H9 (cell line): ENCODE results near the gene PGRMC1. TPM values are rescaled to one million over a fixed set of nuclear protein-coding genes. Genes with fewer than 3 reads are reported as not detected.

ENCODE experiments used
- DNase-seq: peaks from one replicate; pipeline ENCODE4 v3.0.0-alpha.2; 2017
- H2AFZ ChIP-seq: one replicate; pipeline ENCODE4 v1.6.1; 2013; ENCODE audit warnings: mild to moderate bottlenecking, low read length, control low read depth, moderate library complexity
- H2AK5ac ChIP-seq: 2 replicates; pipeline ENCODE4 v1.6.1; 2013; ENCODE audit warnings: low read length, control low read depth, mixed read lengths; ENCODE audit not compliant: insufficient read length
- H2BK120ac ChIP-seq: one replicate; pipeline ENCODE4 v1.6.1; 2013; ENCODE audit warnings: low read depth, mild to moderate bottlenecking, low read length, control low read depth, inconsistent platforms; ENCODE audit not compliant: poor library complexity, severe bottlenecking
- H2BK12ac ChIP-seq: 2 replicates; pipeline ENCODE4 v1.6.1; 2013; ENCODE audit warnings: low read length, control low read depth, mixed read lengths, low read depth; ENCODE audit not compliant: insufficient read length
- H2BK15ac ChIP-seq: 2 replicates; pipeline ENCODE4 v1.6.1; 2013; ENCODE audit warnings: low read depth, low read length, control low read depth
- H2BK20ac ChIP-seq: one replicate; pipeline ENCODE4 v1.6.1; 2013; ENCODE audit warnings: low read depth, mild to moderate bottlenecking, low read length, control low read depth, inconsistent platforms; ENCODE audit not compliant: poor library complexity, severe bottlenecking
- H2BK5ac ChIP-seq: 2 replicates; pipeline ENCODE4 v1.6.1; 2013; ENCODE audit warnings: low read length, control low read depth, mixed read lengths; ENCODE audit not compliant: insufficient read length
- H3K14ac ChIP-seq: 2 replicates; pipeline ENCODE4 v1.6.1; 2013; ENCODE audit warnings: low read length, control low read depth; ENCODE audit not compliant: insufficient read depth
- H3K18ac ChIP-seq: 2 replicates; pipeline ENCODE4 v1.6.1; 2013; ENCODE audit warnings: low read depth, mild to moderate bottlenecking, mixed read lengths, low read length, control low read depth; ENCODE audit not compliant: insufficient read length
- H3K23ac ChIP-seq: 2 replicates; pipeline ENCODE4 v1.6.1; 2013; ENCODE audit warnings: low read length, control low read depth, mixed read lengths, low read depth; ENCODE audit not compliant: insufficient read length
- H3K23me2 ChIP-seq: 2 replicates; pipeline ENCODE4 v1.6.1; 2013; ENCODE audit warnings: low read depth, mild to moderate bottlenecking, mixed read lengths, low read length, control low read depth; ENCODE audit not compliant: insufficient read length, poor library complexity, severe bottlenecking
- H3K27ac ChIP-seq: 2 replicates; pipeline ENCODE4 v1.5.1; 2013; ENCODE audit warnings: low read length, control low read depth, mixed read lengths, low read depth; ENCODE audit not compliant: insufficient read length
- H3K27me3 ChIP-seq: 2 replicates; pipeline ENCODE4 v1.6.1; 2013; ENCODE audit warnings: low read length, control low read depth, inconsistent platforms; ENCODE audit not compliant: insufficient read depth
- H3K4ac ChIP-seq: 2 replicates; pipeline ENCODE4 v1.6.1; 2013; ENCODE audit warnings: low read depth, mild to moderate bottlenecking, control low read depth, inconsistent platforms, low read length, moderate library complexity
- H3K4me1 ChIP-seq: 2 replicates; pipeline ENCODE4 v1.6.1; 2013; ENCODE audit warnings: low read length, control low read depth, inconsistent platforms; ENCODE audit not compliant: insufficient read depth
- H3K4me2 ChIP-seq: 2 replicates; pipeline ENCODE4 v1.6.1; 2013; ENCODE audit warnings: low read length, control low read depth, mixed read lengths; ENCODE audit not compliant: insufficient read length, insufficient read depth
- H3K56ac ChIP-seq: 2 replicates; pipeline ENCODE4 v1.6.1; 2013; ENCODE audit warnings: low read depth, mild to moderate bottlenecking, mixed read lengths, low read length, control low read depth; ENCODE audit not compliant: insufficient read length
- H3K79me1 ChIP-seq: 2 replicates; pipeline ENCODE4 v1.6.1; 2013; ENCODE audit warnings: low read depth, mild to moderate bottlenecking, moderate library complexity, low read length, control low read depth, inconsistent platforms; ENCODE audit not compliant: insufficient read depth, poor library complexity, severe bottlenecking
- H3K79me2 ChIP-seq: 2 replicates; pipeline ENCODE4 v1.6.1; 2013; ENCODE audit warnings: low read length, control low read depth, inconsistent platforms; ENCODE audit not compliant: insufficient read depth
- H3K9ac ChIP-seq: 2 replicates; pipeline ENCODE4 v1.6.1; 2013; ENCODE audit warnings: low read length, control low read depth, mixed read lengths; ENCODE audit not compliant: insufficient read length; ENCODE audit errors: extremely low read depth
- H3K9me3 ChIP-seq: one replicate; pipeline ENCODE4 v1.6.1; 2013; ENCODE audit warnings: low read depth, low read length, inconsistent platforms; ENCODE audit not compliant: control insufficient read depth
- H3T11ph ChIP-seq: one replicate; pipeline ENCODE4 v1.6.1; 2013; ENCODE audit warnings: mild to moderate bottlenecking, low read length, control low read depth, inconsistent platforms
- H4K20me1 ChIP-seq: one replicate; pipeline ENCODE4 v1.6.1; 2013; ENCODE audit not compliant: control insufficient read depth, insufficient read length, insufficient read depth
- H4K5ac ChIP-seq: 2 replicates; pipeline ENCODE4 v1.6.1; 2013; ENCODE audit warnings: low read depth, mild to moderate bottlenecking, mixed read lengths, low read length, control low read depth; ENCODE audit not compliant: insufficient read length
- H4K8ac ChIP-seq: replicated peaks from 2 replicates; pipeline ENCODE4 v1.6.1; 2013; ENCODE audit warnings: low read length, control low read depth, mixed read lengths, low read depth; ENCODE audit not compliant: insufficient read length
- H4K91ac ChIP-seq: 2 replicates; pipeline ENCODE4 v1.6.1; 2013; ENCODE audit warnings: low read depth, mild to moderate bottlenecking, moderate library complexity, mixed read lengths, low read length, control low read depth; ENCODE audit not compliant: insufficient read length
- H3K27ac Mint-ChIP-seq, 3 experiments: 2 replicates in 2 of 3; 3 replicates in 1 of 3; pipeline ENCODE4 v1.8.0; 2020 to 2021; ENCODE audit warnings: mixed read lengths in 3 of 3, mild to moderate bottlenecking in 1 of 3, moderate library complexity in 1 of 3
- H3K27me3 Mint-ChIP-seq: 2 replicates; pipeline ENCODE4 v1.8.0; 2021; ENCODE audit warnings: low read depth, mild to moderate bottlenecking, moderate library complexity, mixed read lengths
- H3K36me3 Mint-ChIP-seq, 3 experiments: 2 replicates in 2 of 3; 3 replicates in 1 of 3; pipeline ENCODE4 v1.8.0; 2020 to 2021; ENCODE audit warnings: low read depth in 3 of 3, mixed read lengths in 3 of 3; ENCODE audit not compliant: insufficient read depth in 1 of 3
- H3K4me1 Mint-ChIP-seq, 2 experiments: 2 replicates each; pipeline ENCODE4 v1.8.0; 2020; ENCODE audit warnings: mixed read lengths in 2 of 2
- H3K4me3 Mint-ChIP-seq, 2 experiments: 2 replicates in 1 of 2; 3 replicates in 1 of 2; pipeline ENCODE4 v1.8.0; 2020 to 2021; ENCODE audit warnings: mild to moderate bottlenecking in 2 of 2, mixed read lengths in 2 of 2, moderate library complexity in 1 of 2
- H3K9me3 Mint-ChIP-seq, 2 experiments: 2 replicates in 1 of 2; 3 replicates in 1 of 2; pipeline ENCODE4 v1.8.0; 2020; ENCODE audit warnings: mild to moderate bottlenecking in 2 of 2, mixed read lengths in 2 of 2, moderate library complexity in 1 of 2
- total RNA-seq: library from RNA; stranded (reverse); gene quantifications from 2 replicates; pipeline ENCODE4 v1.2.1, GENCODE V29; 2021
- TF ChIP-seq, protein P1 (sequence below): fragments of 200-600 bp; sonication (generic); conservative IDR thresholded peaks from 3 replicates; pipeline ENCODE4 v1.8.0; 2021; ENCODE audit warnings: antibody characterized with exemption, mild to moderate bottlenecking

PGRMC1 gene
- total RNA-seq, 1 experiment from 2014 or later = 133 TPM

GRCh38 chrX:119229253-119229615, 6.9 kb upstream of the PGRMC1 start:
- no peak overlapping the region for H2BK12ac ChIP-seq
- H3K4me2 ChIP-seq = no peak overlapping the region
- H3K56ac ChIP-seq = no peak overlapping the region
- H3K4ac ChIP-seq = no peak overlapping the region
- H3K9me3 Mint-ChIP-seq = peaks cover 48 to 65% of the 10 kb centered on the region in 2 experiments
- no peak overlapping the region for H2AFZ ChIP-seq
- H3K36me3 Mint-ChIP-seq = peaks cover 0 to 2% (median 0%) of the 10 kb centered on the region in 3 experiments; a peak in 2 of 7 replicates
- H3K9ac ChIP-seq = no peak overlapping the region
- H3K79me2 ChIP-seq = no peaks in the 10 kb centered on the region
- H4K20me1 ChIP-seq = no peaks in the 10 kb centered on the region
- H2BK5ac ChIP-seq = no peak overlapping the region
- H3K27me3 Mint-ChIP-seq = peaks cover 4% of the 10 kb centered on the region
- no peak for DNase-seq
- no peak overlapping the region for H4K5ac ChIP-seq
- H3K9me3 ChIP-seq = peaks cover 19% of the 10 kb centered on the region
- no peak overlapping the region for H3K27ac Mint-ChIP-seq
- TF ChIP-seq, protein P1, sequence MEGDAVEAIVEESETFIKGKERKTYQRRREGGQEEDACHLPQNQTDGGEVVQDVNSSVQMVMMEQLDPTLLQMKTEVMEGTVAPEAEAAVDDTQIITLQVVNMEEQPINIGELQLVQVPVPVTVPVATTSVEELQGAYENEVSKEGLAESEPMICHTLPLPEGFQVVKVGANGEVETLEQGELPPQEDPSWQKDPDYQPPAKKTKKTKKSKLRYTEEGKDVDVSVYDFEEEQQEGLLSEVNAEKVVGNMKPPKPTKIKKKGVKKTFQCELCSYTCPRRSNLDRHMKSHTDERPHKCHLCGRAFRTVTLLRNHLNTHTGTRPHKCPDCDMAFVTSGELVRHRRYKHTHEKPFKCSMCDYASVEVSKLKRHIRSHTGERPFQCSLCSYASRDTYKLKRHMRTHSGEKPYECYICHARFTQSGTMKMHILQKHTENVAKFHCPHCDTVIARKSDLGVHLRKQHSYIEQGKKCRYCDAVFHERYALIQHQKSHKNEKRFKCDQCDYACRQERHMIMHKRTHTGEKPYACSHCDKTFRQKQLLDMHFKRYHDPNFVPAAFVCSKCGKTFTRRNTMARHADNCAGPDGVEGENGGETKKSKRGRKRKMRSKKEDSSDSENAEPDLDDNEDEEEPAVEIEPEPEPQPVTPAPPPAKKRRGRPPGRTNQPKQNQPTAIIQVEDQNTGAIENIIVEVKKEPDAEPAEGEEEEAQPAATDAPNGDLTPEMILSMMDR = no peak
- no peak overlapping the region for H2BK20ac ChIP-seq
- no peak overlapping the region for H4K8ac ChIP-seq
- H2BK120ac ChIP-seq = no peak overlapping the region
- H2BK15ac ChIP-seq = no peak overlapping the region
- H3K4me3 Mint-ChIP-seq = no peak overlapping the region
- H3K4me1 ChIP-seq = no peaks in the 10 kb centered on the region; the same call in 1 of the 2 replicates
- no peak overlapping the region for H3K27ac ChIP-seq
- H4K91ac ChIP-seq = no peak overlapping the region
- H3K14ac ChIP-seq = no peak overlapping the region
- H3K23me2 ChIP-seq = no peaks in the 10 kb centered on the region
- no peak overlapping the region for H3T11ph ChIP-seq
- no peaks in the 10 kb centered on the region for H3K79me1 ChIP-seq
- no peak overlapping the region for H2AK5ac ChIP-seq
- no peak overlapping the region for H3K18ac ChIP-seq
- H3K4me1 Mint-ChIP-seq = peaks cover 7 to 8% of the 10 kb centered on the region in 2 experiments; a peak in 3 of 4 replicates
- no peaks in the 10 kb centered on the region for H3K27me3 ChIP-seq
- no peak overlapping the region for H3K23ac ChIP-seq
